Spleen (tissue), 11 donors: Measurements from ENCODE around the gene HCAR1. TPM values are rescaled to one million over a fixed set of nuclear protein-coding genes. Genes with fewer than 3 reads are reported as not detected.
"Not testable (repeated sequence)": the region's sequence is repeated elsewhere in the genome, so short reads cannot be mapped to it uniquely, and the experiment has no call there.

ENCODE experiments used
- DNase-seq: peaks from one replicate; pipeline ENCODE4 v3.0.0-alpha.2; 2020
- H3K27ac ChIP-seq, 8 donors: fragments of 200-600 bp; sonication (generic) in 7 of 8; 1 replicate in 4 of 8; 2 replicates in 4 of 8; pipeline versions ENCODE4 v1.5.0 to v1.8.0; 2016 to 2021; ENCODE audit warnings: inconsistent platforms in 4 of 8, mild to moderate bottlenecking in 4 of 8, moderate library complexity in 1 of 8
- H3K27me3 ChIP-seq, 7 donors: fragments of 200-600 bp; sonication (generic) in 6 of 7; replicated peaks in 1 of 7; 1 replicate in 4 of 7; 2 replicates in 3 of 7; pipeline versions ENCODE4 v1.5.0 to v1.8.0; 2016 to 2021; ENCODE audit warnings: inconsistent platforms in 3 of 7, mild to moderate bottlenecking in 1 of 7
- H3K36me3 ChIP-seq, 6 donors: fragments of 200-600 bp; sonication (generic) in 5 of 6; 1 replicate in 4 of 6; 2 replicates in 2 of 6; pipeline versions ENCODE4 v1.5.0 to v1.8.0; 2016 to 2021; ENCODE audit warnings: inconsistent platforms in 2 of 6
- H3K4me1 ChIP-seq, 6 donors: fragments of 200-600 bp; sonication (generic) in 5 of 6; 1 replicate in 3 of 6; 2 replicates in 3 of 6; pipeline versions ENCODE4 v1.5.0 to v1.8.0; 2016 to 2021; ENCODE audit warnings: inconsistent platforms in 3 of 6
- H3K4me3 ChIP-seq, 8 donors: fragments of 200-600 bp; sonication (generic) in 7 of 8; 1 replicate in 4 of 8; 2 replicates in 4 of 8; pipeline versions ENCODE4 v1.5.0 to v1.8.0; 2016 to 2021; ENCODE audit warnings: inconsistent platforms in 4 of 8, mild to moderate bottlenecking in 4 of 8, moderate library complexity in 2 of 8
- H3K9me3 ChIP-seq, 8 donors: fragments of 200-600 bp; sonication (generic) in 7 of 8; 1 replicate in 4 of 8; 2 replicates in 4 of 8; pipeline versions ENCODE4 v1.5.0 to v1.8.0; 2016 to 2021; ENCODE audit warnings: inconsistent platforms in 4 of 8
- POLR2A ChIP-seq, 3 donors: fragments of 450-650 bp; IDR thresholded peaks; one replicate each; pipeline ENCODE4 v1.5.1; 2017; ENCODE audit warnings: antibody characterized with exemption in 3 of 3, mild to moderate bottlenecking in 1 of 3
- POLR2AphosphoS5 ChIP-seq, 3 donors: sonication (generic); formaldehyde crosslinking; IDR thresholded peaks; one replicate each; pipeline ENCODE4 v1.5.1; 2017; ENCODE audit warnings: antibody characterized with exemption in 3 of 3
- WGBS, 5 donors: extraction: QIAGEN DNeasy Blood & Tissue Kit in 3 of 5; methylation state at CpG; one replicate each; pipeline versions ENCODE4 v1.1.5 to v1.1.7; 2013 to 2018; 5-methylcytosine and 5-hydroxymethylcytosine counted together
- intact Hi-C: fragments of 100-400 bp; cut with DNase I; formaldehyde crosslinking; loops from one replicate; pipeline ENCODE4 v1.15.0; 2023; ENCODE audit warnings: low total_unique reads
- polyA plus RNA-seq, 3 donors: library from polyadenylated mRNA; stranded (reverse); fragments of 200-250 nt; gene quantifications; one replicate each; pipeline ENCODE4 v1.2.1, GENCODE V29; 2013
- total RNA-seq, 7 donors: library from RNA; depleted of rRNA in 3 of 7; stranded (reverse); fragments of >200 nt in 3 of 7; fragmentation: NEBNext Ultra II Directional in 4 of 7; extraction: Animal tissue kit (Norgen Biotek cat#: 25700) in 4 of 7; gene quantifications; one replicate each; pipeline versions ENCODE4 v1.1.0 to v1.2.1, GENCODE V29; 2016 to 2021
- TF ChIP-seq, protein P1 (sequence below), 11 experiments: fragments of 200-600 bp in 7 of 11; fragments of 450-650 bp in 4 of 11; sonication (generic) in 4 of 11; IDR thresholded peaks in 8 of 11; conservative IDR thresholded peaks in 3 of 11; 1 replicate in 7 of 11; 2 replicates in 4 of 11; pipeline versions ENCODE4 v1.4.0 to v1.8.0; 2016 to 2021; ENCODE audit warnings: antibody characterized with exemption in 11 of 11, inconsistent platforms in 4 of 11, mild to moderate bottlenecking in 1 of 11
- donor health status: healthy with polysubstance abuse.
- donor health status: DM: no; HTN: no; CAD: no; lungs with moderate emphysema.
- donor health status: DM: no; HTN: no; CAD: no.
- donor health status: Bipolar disorder and iron deficiency.
- donor health status: healthy.
- donor health status: DM: no; HTN: no; CAD: no.
- donor health status: DM: yes; HTN: yes; CAD: no.

The HCAR1 gene
- total and polyA plus RNA-seq, 10 donors = 0.26 to 10.8 (median 4.0) TPM

GRCh38 chr12:122702890-122703611 is 27.6 kb downstream of the HCAR1 start, which contains the start of gene HCAR2:
Gene HCAR2, minus strand, starts transcription at chr12:122703357. Its CDS starts 74 bp downstream, at chr12:122703283.
- WGBS, 5 donors = 72 to 86% (median 81%) methylated on average over 22 of the region's 22 CpGs
- H3K27ac ChIP-seq = peak within 1 kb of the TSS in 6 of 8 donors; percentile 4 to 80 (median 58)
- TF ChIP-seq POLR2AphosphoS5 (IDR thresholded peaks at IDR 0.05) = peak in 1 of 3 donors; percentile 45
- H3K9me3 ChIP-seq, H3K36me3 ChIP-seq, H3K27me3 ChIP-seq, intact Hi-C loops, H3K4me1 ChIP-seq: not testable (repeated sequence)
- peak within 1 kb of the TSS in 3 of 8 donors; percentile 5 to 39 (median 25) for H3K4me3 ChIP-seq
- DNase-seq = peak; percentile 82

- intact Hi-C loops, H3K27me3 ChIP-seq, H3K4me1 ChIP-seq, H3K36me3 ChIP-seq, DNase-seq, H3K9me3 ChIP-seq: not testable (repeated sequence)
- peak overlapping the region in 3 of 8 donors; percentile 10 to 39 (median 25) for H3K4me3 ChIP-seq
- 64 to 76% (median 71%) methylated on average over 4 of the region's 4 CpGs for WGBS, 5 donors
- peak overlapping the region in 1 of 8 donors; percentile 14 for H3K27ac ChIP-seq
Observed at GRCh38 chr12:122701481-122701880, 29.2 kb downstream of the HCAR1 start.

- intact Hi-C loops = not testable (repeated sequence)
Observed at GRCh38 chr12:122700038-122700710, 30.5 kb downstream of the HCAR1 start.

DNA sequence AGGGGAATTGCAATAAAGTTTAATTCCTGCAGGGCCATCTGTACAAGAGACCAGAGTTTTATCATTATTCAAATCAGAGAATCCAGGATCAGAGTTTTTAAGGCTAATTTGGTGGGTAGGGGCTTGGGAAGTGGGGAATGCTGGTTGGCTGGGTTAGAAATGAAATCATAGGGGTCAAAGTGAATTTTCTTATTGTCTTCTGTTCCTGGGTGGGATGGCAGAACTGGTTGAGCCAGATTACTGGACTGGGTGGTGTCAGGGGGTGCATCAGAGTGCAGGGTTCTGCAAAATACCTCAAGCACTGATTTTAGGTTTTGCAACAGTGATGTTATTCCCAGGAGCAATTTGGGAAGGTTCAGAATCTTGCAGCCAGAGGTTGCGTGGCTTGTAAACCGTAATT is 33.7 kb downstream of the HCAR1 start:
- H3K27ac ChIP-seq, H3K27me3 ChIP-seq, DNase-seq, H3K4me1 ChIP-seq, intact Hi-C loops, H3K36me3 ChIP-seq, H3K9me3 ChIP-seq, H3K4me3 ChIP-seq: not testable (repeated sequence)
- 83 to 89% (median 88%) methylated on average over 2 of the region's 2 CpGs for WGBS, 5 donors

More at GRCh38 chr12:122700038-122700710, 30.5 kb downstream of the HCAR1 start:
- 51 to 80% (median 73%) methylated on average over 2 to 3 of the region's 9 CpGs; no CpG with 5 or more reads in 2 of the 5 donors for whole genome bisulfite sequencing, 5 donors
- H3K4me3 ChIP-seq = peak overlapping the region in 1 of 8 donors; percentile 24
- H3K4me1 ChIP-seq, H3K27me3 ChIP-seq, H3K9me3 ChIP-seq, H3K27ac ChIP-seq, DNase-seq, H3K36me3 ChIP-seq: not testable (repeated sequence)

GRCh38 chr12:122691566-122691965 is 39.1 kb downstream of the HCAR1 start:
- no peaks in the 10 kb centered on the region for H3K36me3 ChIP-seq
- peaks cover 0 to 15% (median 0%) of the 10 kb centered on the region in 6 donors for H3K4me1 ChIP-seq
- no peaks in the 10 kb centered on the region for H3K27me3 ChIP-seq
- intact Hi-C loops = no loop called here
- peak overlapping the region in 1 of 8 donors; percentile 14 for H3K27ac ChIP-seq
- H3K9me3 ChIP-seq = no peaks in the 10 kb centered on the region
- 54 to 82% (median 58%) methylated on average over 3 of the region's 3 CpGs for WGBS, 5 donors
- TF ChIP-seq, protein P1, sequence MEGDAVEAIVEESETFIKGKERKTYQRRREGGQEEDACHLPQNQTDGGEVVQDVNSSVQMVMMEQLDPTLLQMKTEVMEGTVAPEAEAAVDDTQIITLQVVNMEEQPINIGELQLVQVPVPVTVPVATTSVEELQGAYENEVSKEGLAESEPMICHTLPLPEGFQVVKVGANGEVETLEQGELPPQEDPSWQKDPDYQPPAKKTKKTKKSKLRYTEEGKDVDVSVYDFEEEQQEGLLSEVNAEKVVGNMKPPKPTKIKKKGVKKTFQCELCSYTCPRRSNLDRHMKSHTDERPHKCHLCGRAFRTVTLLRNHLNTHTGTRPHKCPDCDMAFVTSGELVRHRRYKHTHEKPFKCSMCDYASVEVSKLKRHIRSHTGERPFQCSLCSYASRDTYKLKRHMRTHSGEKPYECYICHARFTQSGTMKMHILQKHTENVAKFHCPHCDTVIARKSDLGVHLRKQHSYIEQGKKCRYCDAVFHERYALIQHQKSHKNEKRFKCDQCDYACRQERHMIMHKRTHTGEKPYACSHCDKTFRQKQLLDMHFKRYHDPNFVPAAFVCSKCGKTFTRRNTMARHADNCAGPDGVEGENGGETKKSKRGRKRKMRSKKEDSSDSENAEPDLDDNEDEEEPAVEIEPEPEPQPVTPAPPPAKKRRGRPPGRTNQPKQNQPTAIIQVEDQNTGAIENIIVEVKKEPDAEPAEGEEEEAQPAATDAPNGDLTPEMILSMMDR (IDR thresholded peaks at IDR 0.05 in 8 of 11, conservative IDR thresholded peaks at IDR 0.05 in 3 of 11) = no peak
- TF ChIP-seq POLR2A (IDR thresholded peaks at IDR 0.05) (no peak), POLR2AphosphoS5 (IDR thresholded peaks at IDR 0.05) (no peak)
- DNase-seq = no peak
- peak overlapping the region in 1 of 8 donors; percentile 41 for H3K4me3 ChIP-seq

GRCh38 chr12:122688291-122688690 is 42.4 kb downstream of the HCAR1 start:
- TF ChIP-seq, protein P1 (IDR thresholded peaks at IDR 0.05 in 8 of 11, conservative IDR thresholded peaks at IDR 0.05 in 3 of 11) = no peak
- TF ChIP-seq POLR2A (IDR thresholded peaks at IDR 0.05) = no peak
- no peak for TF ChIP-seq POLR2AphosphoS5 (IDR thresholded peaks at IDR 0.05)
- Histone ChIP-seq H3K27ac (no peak overlapping the region), H3K4me1 (peaks cover 0 to 15% (median 0%) of the 10 kb centered on the region in 6 donors), H3K4me3 (no peak overlapping the region), H3K36me3 (no peaks in the 10 kb centered on the region), H3K27me3 (no peaks in the 10 kb centered on the region), H3K9me3 (no peaks in the 10 kb centered on the region)
- no peak for DNase-seq
- intact Hi-C loops = no loop called here
- WGBS, 5 donors = 87 to 96% (median 92%) methylated on average over 3 of the region's 3 CpGs
